ENCODE data around the gene RNF157. TPM values are rescaled to one million over a fixed set of nuclear protein-coding genes. Genes with fewer than 3 reads are reported as not detected.

Gene RNF157
- total RNA-seq, 1 donor from 2014 or later: 2.5 TPM

DNA sequence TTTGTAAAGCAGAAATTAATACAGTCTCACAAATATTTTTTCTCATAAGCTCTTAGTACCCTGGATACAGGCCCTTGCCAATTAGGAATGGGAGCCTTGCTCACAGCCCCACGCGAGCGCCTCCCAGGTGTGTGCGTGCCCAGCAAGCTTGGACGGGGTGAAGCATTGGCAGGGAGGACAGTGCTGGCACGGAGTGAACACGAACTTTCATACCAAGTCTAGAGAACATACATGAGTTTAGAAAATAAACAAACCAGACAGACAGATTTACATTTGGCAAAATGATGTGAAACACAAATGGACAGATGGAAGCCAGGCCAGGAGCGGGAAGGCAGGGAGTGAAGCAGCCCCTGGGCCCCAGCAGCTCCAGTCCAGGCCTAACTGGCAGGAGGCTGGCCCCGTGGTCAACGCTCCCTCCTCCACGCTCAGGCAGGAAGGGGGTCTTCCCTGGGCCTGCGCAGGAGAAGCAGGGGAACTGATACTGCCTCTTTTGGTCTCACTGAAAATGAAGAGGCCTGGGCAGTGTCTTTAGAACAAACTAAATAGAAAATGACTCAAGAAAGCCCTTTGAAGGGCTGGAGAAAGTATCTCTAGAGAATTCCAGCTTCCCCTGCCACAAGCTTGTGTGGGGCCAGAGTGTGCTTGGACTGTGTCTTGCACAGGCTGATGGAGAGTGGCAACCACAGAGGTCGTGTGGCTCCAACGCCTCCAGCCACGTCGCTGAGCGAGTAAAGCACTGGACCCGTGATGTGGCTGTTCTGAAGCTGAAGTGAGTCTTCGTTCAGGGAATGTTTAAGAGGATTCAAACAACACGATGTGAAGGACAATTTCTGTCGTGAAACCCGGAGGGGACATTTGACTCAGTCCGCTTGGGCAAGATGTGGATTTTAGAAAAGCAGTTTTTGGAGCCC lies 89.3 kb downstream of the RNF157 start:
- DNase-seq (ENCODE audit: low spot score): no peak
- intact Hi-C loops (cut with DNase I): no loop called here

GRCh38 chr17:76149214-76149613 lies 91.1 kb downstream of the RNF157 start:
- no peak for DNase-seq (ENCODE audit: low spot score)
- intact Hi-C loops (cut with DNase I): no loop called here

DNA sequence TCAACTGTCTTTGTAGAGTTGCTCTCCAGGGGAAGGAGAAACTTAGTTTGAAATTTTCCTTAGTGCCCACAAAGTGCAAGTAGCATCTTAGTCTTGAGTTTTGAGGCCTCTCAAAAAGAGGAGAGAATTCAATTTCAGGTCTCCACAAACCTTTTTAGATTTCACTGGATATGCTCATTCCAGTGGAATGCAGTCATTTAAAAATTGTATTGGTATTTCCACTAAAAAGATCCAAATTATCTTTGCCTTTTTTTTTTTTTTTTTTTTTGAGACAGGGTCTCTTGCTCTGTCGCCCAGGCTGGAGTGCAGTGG lies 92.3 kb downstream of the RNF157 start:
- no peak for DNase-seq (ENCODE audit: low spot score)
- intact Hi-C loops (cut with DNase I): no loop called here

GRCh38 chr17:76147211-76148014 lies 92.9 kb downstream of the RNF157 start:
- intact Hi-C loops (cut with DNase I): loop anchor here (2.0 kb wide), 1 partner anchor 27 kb away; no protein-coding TSS in a partner anchor
- no peak for DNase-seq (ENCODE audit: low spot score)

GRCh38 chr17:76146053-76146851 lies 94.0 kb downstream of the RNF157 start:
- intact Hi-C loops (cut with DNase I): loop anchor here (2.0 kb wide), 1 partner anchor 25 kb away; no protein-coding TSS in a partner anchor
- peak; percentile 61 for DNase-seq (ENCODE audit: low spot score)

- intact Hi-C loops (cut with DNase I): loop anchor here (2.0 kb wide), 1 partner anchor 25 kb away; no protein-coding TSS in a partner anchor
- peak; percentile 72 for DNase-seq (ENCODE audit: low spot score)
Observed at GRCh38 chr17:76145231-76146052, 94.9 kb downstream of the RNF157 start.

- DNase-seq (ENCODE audit: low spot score): no peak
- intact Hi-C loops (cut with DNase I): no loop called here
Observed at GRCh38 chr17:76142585-76143041, 97.7 kb downstream of the RNF157 start.

DNA sequence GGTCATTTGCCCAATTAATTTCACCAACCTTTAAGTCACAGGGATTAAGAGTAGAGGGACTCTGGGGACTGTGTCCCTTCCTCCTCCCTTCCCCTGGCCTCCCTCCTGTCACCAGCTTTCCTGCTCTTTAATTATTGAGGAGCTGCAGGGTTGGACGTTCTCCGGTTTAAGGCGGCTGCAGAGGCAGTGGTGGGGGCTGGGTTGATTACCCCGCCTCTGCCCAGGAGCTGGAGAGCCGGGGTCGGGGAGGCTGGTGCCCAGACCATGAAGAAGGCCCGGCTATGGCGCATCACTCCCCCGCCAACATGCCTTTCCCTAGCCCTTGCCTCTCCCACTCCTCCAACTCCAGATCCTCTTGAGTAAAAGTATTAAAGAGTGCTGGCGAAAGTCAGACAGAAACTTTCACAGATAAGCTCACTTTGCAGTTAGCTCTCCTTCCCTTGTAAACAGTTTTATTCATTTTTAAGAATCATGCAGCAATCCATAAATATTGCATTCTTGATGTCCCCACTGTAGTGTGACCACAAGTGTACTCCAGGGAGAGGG lies 98.2 kb downstream of the RNF157 start:
- intact Hi-C loops (cut with DNase I): no loop called here
- no peak for DNase-seq (ENCODE audit: low spot score)

DNA sequence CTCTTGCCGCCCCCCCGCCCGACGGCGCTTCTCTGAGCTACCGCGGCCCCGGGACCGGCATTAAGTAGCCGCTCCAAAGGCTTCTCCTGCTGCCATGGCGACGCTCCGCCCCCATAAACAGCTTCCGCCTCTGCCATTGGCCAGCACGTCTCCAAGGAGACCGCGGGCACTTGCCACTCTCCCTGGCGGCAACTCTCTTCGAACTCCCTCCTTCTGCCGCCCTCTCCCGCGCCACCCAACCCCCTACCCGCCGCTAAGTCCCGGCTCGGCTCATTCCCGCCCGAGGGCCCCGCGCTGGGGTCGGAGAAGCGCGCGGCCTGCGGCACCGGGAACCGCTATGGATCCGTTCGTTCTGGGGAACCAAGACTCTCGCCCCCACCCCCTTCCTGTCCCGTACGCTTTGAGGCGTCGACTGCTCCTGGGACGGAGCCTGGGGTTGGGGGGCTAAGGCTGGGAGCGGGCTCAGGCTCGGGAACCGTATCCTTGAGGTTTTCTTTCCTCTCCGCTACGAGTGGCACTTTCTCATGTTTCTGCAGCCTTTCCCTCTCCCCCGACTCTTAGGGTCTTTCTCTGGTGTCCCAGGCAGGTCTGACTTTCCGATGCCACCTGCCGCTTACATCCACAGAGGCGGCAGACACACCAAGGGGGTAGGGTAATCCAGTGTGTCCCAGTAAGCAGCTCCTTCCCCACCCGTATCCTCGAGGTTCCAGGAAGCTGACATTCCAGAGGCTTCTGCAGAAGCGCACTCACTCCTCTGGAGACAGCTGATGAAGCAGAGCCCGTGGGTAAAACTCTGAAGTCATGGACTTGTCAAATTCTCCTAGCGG lies 98.9 kb downstream of the RNF157 start, which contains the start of gene FOXJ1:
FOXJ1 (minus strand) TSS at position 34 of the 827 bp plus-strand sequence. CDS start 850 bp downstream, outside the sequence.
- intact Hi-C loops (cut with DNase I): no loop called here
- DNase-seq (ENCODE audit: low spot score): peak; percentile 93

DNA sequence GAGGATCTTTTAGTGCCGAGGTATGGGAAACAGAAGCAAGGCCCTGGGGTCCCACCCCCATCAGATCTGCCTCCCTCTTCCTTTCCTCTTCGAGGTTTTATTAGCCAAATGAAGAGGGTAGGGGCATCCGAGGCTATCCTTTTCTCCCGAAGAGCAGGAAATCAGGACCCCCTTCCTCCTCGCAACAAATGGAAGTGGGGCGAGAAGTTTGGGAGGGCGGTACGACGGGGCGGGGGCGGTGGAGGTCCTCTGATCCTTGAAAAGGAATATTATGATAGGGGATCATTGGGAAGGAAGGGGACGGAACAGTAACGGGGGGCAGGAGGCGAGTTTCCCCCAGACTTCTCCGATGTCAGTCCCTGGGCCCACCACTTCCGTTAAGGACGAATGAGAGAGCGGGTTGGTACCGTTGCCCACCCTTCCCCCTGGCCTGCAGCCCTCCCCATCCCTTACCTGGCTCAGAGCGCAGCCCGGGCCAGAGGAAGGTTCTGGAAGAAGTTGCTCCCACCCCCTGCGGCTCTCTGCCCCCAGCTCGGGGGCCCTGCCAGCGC lies 99.6 kb downstream of the RNF157 start:
- no peak for DNase-seq (ENCODE audit: low spot score)
- intact Hi-C loops (cut with DNase I): no loop called here

DNA sequence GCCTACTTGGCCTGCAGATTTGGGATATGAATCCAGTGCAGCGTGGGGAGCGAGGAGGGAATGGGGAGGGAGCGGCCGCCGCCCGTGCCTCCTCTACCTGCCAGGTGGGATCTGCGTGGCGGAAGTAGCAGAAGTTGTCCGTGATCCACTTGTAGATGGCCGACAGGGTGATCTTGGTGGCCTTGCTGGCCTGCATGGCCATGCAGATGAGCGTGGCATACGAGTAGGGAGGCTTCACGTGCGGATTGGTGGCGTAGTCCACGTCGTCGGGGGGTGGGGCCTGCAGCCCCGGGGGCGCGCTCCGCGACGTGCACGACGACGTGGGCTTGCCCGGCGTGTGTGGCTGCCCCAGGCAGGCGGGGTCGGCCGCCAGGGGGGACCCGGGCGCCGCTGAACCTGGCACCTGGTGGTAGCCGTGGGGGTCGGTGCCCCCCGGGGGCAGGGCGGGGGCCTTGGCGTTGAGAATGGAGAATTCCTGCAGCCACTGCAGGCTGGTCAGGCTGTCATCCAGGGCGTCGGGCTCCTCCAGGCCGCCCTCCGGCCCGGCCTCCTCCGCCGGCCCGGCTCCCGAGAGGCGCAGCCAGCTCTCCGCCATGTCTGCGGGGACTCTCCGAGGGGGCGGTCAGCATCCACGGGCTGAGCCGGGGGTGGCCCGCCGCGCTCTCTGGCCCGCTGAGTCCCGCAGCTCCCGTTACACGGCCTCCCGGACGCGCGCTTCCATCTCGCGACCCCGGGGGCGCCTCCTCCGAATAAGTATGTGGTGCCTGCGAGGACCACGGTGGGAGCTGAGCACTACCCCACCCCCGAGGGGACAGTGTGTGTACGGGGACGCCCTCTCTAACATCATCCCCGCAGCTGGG lies 100.3 kb downstream of the RNF157 start:
- no peak for DNase-seq (ENCODE audit: low spot score)
- intact Hi-C loops (cut with DNase I): no loop called here

GRCh38 chr17:76138896-76139752 lies 101.2 kb downstream of the RNF157 start:
- no peak for DNase-seq (ENCODE audit: low spot score)
- intact Hi-C loops (cut with DNase I): no loop called here

- intact Hi-C loops (cut with DNase I): no loop called here
Observed at GRCh38 chr17:76138234-76138895, 101.9 kb downstream of the RNF157 start.

DNA sequence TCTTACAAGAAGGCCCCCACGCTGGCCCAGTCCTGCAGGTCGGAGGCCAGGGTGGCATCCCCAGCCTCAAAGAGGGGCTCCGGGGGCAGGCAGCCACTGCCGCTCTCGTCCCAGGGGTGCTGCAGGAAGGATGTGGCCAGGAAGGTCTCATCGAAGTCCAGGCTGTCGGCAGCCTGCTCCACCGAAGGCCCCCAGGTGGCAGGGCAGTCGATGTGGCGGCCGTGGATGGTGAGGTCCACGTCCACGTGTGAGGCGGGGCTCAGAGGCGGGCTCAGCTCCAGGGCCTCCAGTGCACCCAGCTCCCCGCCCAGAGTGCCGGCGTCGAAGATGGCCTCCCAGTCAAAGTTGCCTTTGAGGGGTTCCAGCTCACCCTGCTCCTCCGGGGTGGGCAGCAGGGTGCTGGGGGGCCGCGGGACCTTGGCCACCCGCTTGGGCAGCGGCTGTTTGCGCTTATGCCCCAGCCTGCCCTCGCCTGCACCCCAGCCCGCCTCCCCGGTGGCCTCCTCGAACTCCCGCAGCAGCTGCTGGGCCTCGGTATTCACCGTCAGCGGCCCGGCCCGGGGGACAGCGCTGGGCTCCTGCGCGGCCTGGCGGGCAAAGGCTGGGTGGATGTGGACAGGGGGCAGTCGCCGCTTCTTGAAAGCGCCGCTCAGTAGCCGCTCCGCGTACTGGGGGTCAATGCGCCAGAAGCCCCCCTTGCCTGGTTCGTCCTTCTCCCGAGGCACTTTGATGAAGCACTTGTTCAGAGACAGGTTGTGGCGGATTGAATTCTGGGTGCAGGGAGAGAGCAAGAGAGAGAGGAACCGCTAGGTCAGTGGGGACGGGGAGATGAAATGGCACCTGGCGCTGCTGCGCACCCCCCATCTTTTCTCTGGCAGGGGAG lies 102.7 kb downstream of the RNF157 start:
- DNase-seq (ENCODE audit: low spot score): no peak
- intact Hi-C loops (cut with DNase I): loop anchor here (2.0 kb wide), 1 partner anchor 23 kb away; no protein-coding TSS in a partner anchor

More at GRCh38 chr17:76138234-76138895, 101.9 kb downstream of the RNF157 start:
- DNase-seq (ENCODE audit: low spot score): no peak

Data from cardiac septum (tissue), 1 donor.